T-helper 1 cell treated with Interleukin-12 subunit alpha and Interleukin-12 subunit beta and Interleukin-4 antibody, amounts not matched to agents 30 μg/mL and 1 μg/mL, for 36 hours (primary cell): Measurements from ENCODE around the gene LDOC1.
"Not testable (repeated sequence)": the region's sequence is repeated elsewhere in the genome, so short reads cannot be mapped to it uniquely, and the experiment has no call there.

Source experiments
- H3K27ac Mint-ChIP-seq: one replicate; pipeline ENCODE4 v1.8.0; 2021; ENCODE audit warnings: mild to moderate bottlenecking, mixed read lengths
- H3K27me3 Mint-ChIP-seq: one replicate; pipeline ENCODE4 v1.8.0; 2021; ENCODE audit warnings: low read depth, mixed read lengths
- H3K36me3 Mint-ChIP-seq: one replicate; pipeline ENCODE4 v1.8.0; 2021; ENCODE audit warnings: low read depth, mixed read lengths
- H3K4me1 Mint-ChIP-seq: one replicate; pipeline ENCODE4 v1.8.0; 2021; ENCODE audit warnings: low read depth, mixed read lengths
- H3K4me3 Mint-ChIP-seq: one replicate; pipeline ENCODE4 v1.8.0; 2021; ENCODE audit warnings: mild to moderate bottlenecking, moderate library complexity, mixed read lengths
- H3K9me3 Mint-ChIP-seq: one replicate; pipeline ENCODE4 v1.8.0; 2021; ENCODE audit warnings: mixed read lengths

Gene LDOC1

DNA sequence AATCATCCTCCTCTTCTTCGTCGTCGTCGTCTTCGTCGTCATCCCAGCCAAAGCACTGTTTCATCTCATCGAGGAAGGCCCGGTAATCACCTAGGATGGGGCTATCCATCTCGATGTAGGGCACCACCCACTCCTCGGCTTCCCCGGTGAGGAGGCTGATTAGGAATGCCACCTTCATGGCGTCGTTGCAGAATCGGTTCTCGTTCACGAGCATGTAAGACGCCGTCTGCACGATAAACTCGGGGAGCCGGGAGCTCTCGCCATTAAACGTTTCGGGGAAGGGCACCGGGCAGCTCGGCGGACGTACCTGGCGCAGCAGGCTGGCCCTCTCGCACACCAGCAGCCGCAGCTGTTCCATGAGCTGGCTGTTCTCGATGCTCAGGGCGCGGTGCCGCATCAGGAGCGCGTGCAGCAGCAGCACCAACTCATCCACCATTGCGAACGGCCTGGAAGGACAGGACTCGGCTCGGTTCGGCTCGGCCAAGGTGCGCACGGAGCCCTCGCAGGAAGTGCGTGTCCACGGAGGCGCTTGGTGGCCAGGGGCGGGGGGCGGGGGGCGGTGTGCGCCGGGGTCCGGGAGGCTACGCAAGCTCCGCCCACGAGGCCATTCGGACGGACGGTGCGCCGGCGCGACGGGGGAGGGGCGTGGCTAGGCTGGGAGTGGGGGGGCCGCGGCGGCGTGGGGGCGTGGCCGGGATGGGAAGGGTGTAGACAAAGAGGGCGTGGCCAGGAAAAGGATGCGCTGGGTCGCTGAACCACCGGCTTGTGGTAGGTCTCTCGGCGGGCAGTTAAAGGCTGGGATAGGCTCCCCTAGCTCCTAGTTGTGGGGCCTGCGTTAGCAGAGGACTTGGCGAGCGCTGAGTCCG is at the start of gene LDOC1:
Gene LDOC1 (minus strand): TSS at position 544 of the 866 bp plus-strand sequence. CDS start 108 bp downstream, at position 436.
- no peaks in the 10 kb centered on the region for H3K4me1 Mint-ChIP-seq
- H3K27ac Mint-ChIP-seq = peak within 1 kb of the TSS; percentile 26
- no peaks in the 10 kb centered on the region for H3K9me3 Mint-ChIP-seq
- peaks cover 4% of the 10 kb centered on the region for H3K27me3 Mint-ChIP-seq
- H3K4me3 Mint-ChIP-seq = peak within 1 kb of the TSS; percentile 76
- no peaks in the 10 kb centered on the region for H3K36me3 Mint-ChIP-seq

- Mint-ChIP-seq H3K27me3 (no peaks in the 10 kb centered on the region), H3K9me3 (peaks cover 4% of the 10 kb centered on the region), H3K4me3 (no peak overlapping the region), H3K36me3 (no peaks in the 10 kb centered on the region), H3K27ac (no peak overlapping the region), H3K4me1 (no peaks in the 10 kb centered on the region)
These were observed 44.7 kb upstream of the LDOC1 start for GRCh38 chrX:141221611-141222010.

- Mint-ChIP-seq H3K4me1 (no peaks in the 10 kb centered on the region), H3K4me3 (no peak overlapping the region)
These were observed 43.5 kb upstream of the LDOC1 start for GRCh38 chrX:141220342-141221008.

GRCh38 chrX:141214196-141214595 is 37.3 kb upstream of the LDOC1 start:
- Mint-ChIP-seq H3K27me3 (no peaks in the 10 kb centered on the region), H3K27ac (no peak overlapping the region), H3K4me1 (no peaks in the 10 kb centered on the region), H3K4me3 (no peak overlapping the region), H3K36me3 (no peaks in the 10 kb centered on the region), H3K9me3 (no peaks in the 10 kb centered on the region)

More at GRCh38 chrX:141220342-141221008, 43.5 kb upstream of the LDOC1 start:
- Mint-ChIP-seq H3K27me3 (no peaks in the 10 kb centered on the region), H3K9me3 (peaks cover 4% of the 10 kb centered on the region), H3K27ac (no peak overlapping the region), H3K36me3 (no peaks in the 10 kb centered on the region)

- Mint-ChIP-seq H3K36me3 (no peaks in the 10 kb centered on the region), H3K4me3 (no peak overlapping the region), H3K27me3 (no peaks in the 10 kb centered on the region), H3K27ac (no peak overlapping the region), H3K4me1 (no peaks in the 10 kb centered on the region), H3K9me3 (no peaks in the 10 kb centered on the region)
These were observed 25.0 kb upstream of the LDOC1 start for GRCh38 chrX:141201962-141202361.

DNA sequence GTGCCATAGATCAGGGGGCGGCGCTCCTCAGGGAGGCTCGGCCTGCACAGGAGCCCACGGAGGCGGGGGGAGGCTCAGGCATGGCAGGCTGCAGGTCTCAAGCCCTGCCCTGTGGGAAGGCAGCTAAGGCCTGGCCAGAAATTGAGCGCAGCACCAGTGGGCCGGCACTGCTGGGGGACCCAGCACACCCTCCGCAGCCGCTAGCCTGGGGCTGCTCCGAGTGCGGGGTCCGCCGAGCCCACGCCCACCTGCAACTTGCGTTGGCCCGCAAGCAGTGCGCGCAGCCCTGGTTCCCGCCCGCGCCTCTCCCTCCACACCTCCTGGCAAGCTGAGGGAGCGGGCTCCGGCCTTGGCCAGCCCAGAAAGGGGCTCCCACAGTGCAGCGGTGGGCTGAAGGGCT is 11.6 kb upstream of the LDOC1 start:
- H3K4me1 Mint-ChIP-seq = not testable (repeated sequence)

GRCh38 chrX:141185366-141185765 is 8.4 kb upstream of the LDOC1 start:
- H3K9me3 Mint-ChIP-seq = no peaks in the 10 kb centered on the region
- H3K27me3 Mint-ChIP-seq = no peaks in the 10 kb centered on the region
- no peaks in the 10 kb centered on the region for H3K36me3 Mint-ChIP-seq
- H3K4me1 Mint-ChIP-seq = no peaks in the 10 kb centered on the region
- H3K4me3 Mint-ChIP-seq = no peak overlapping the region
- no peak overlapping the region for H3K27ac Mint-ChIP-seq

More for the DNA sequence above, 11.6 kb upstream of the LDOC1 start:
- not testable (repeated sequence) for H3K9me3 Mint-ChIP-seq, H3K27me3 Mint-ChIP-seq, H3K4me3 Mint-ChIP-seq, H3K27ac Mint-ChIP-seq, H3K36me3 Mint-ChIP-seq

- no peaks in the 10 kb centered on the region for H3K27me3 Mint-ChIP-seq
- H3K9me3 Mint-ChIP-seq = no peaks in the 10 kb centered on the region
- H3K36me3 Mint-ChIP-seq = no peaks in the 10 kb centered on the region
- H3K4me1 Mint-ChIP-seq = no peaks in the 10 kb centered on the region
- no peak overlapping the region for H3K4me3 Mint-ChIP-seq
- no peak overlapping the region for H3K27ac Mint-ChIP-seq
These were observed 6.1 kb upstream of the LDOC1 start for GRCh38 chrX:141183000-141183399.

GRCh38 chrX:141180851-141181250 is 3.9 kb upstream of the LDOC1 start:
- Mint-ChIP-seq H3K4me1 (no peaks in the 10 kb centered on the region), H3K9me3 (no peaks in the 10 kb centered on the region), H3K36me3 (no peaks in the 10 kb centered on the region), H3K27me3 (peaks cover 4% of the 10 kb centered on the region), H3K4me3 (no peak overlapping the region), H3K27ac (no peak overlapping the region)

DNA sequence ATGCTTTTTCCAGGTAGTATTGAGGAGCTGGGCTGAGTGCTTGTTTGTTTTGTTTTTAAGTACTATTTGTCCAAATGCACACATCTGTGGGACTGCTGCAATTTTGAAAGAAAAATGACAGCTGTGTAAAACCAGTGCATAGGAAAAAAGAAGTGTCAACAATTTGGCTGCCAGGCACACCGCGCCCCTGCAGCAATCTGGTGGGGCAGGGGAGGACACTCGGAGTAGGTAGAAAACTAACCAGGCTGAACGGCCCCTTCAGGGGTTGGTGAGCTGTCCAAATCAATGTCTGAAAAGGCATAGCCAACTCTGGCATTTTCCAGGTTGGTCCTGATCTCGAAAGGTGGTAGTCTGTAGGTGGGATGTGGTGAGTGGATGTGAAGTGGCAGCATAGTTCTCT is 1.1 kb downstream of the LDOC1 start:
- H3K36me3 Mint-ChIP-seq = no peaks in the 10 kb centered on the region
- no peaks in the 10 kb centered on the region for H3K9me3 Mint-ChIP-seq
- H3K4me1 Mint-ChIP-seq = no peaks in the 10 kb centered on the region
- peak overlapping the region; percentile 26 for H3K27ac Mint-ChIP-seq
- peaks cover 4% of the 10 kb centered on the region for H3K27me3 Mint-ChIP-seq
- H3K4me3 Mint-ChIP-seq = peak overlapping the region; percentile 73

DNA sequence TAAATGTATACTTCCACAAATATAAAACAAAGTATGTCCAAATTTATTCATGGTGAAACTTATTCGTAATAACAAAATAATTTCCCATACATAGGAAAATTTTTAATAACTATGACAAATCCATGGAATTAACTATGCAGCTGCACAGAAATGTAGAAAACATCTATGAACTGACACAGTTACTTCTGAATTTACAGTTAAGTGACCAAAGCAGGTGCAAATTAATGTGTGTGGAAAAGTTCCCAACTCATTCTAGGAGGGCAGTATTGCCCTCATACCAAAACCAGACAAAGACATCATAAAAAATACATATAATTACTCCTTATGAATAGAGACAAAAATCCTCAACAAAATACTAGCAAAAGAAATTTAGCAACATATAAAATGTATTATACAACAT is 12.5 kb downstream of the LDOC1 start:
- H3K4me1 Mint-ChIP-seq = no peaks in the 10 kb centered on the region
- no peaks in the 10 kb centered on the region for H3K27me3 Mint-ChIP-seq
- no peak overlapping the region for H3K27ac Mint-ChIP-seq
- no peaks in the 10 kb centered on the region for H3K36me3 Mint-ChIP-seq
- H3K4me3 Mint-ChIP-seq = no peak overlapping the region
- no peaks in the 10 kb centered on the region for H3K9me3 Mint-ChIP-seq

DNA sequence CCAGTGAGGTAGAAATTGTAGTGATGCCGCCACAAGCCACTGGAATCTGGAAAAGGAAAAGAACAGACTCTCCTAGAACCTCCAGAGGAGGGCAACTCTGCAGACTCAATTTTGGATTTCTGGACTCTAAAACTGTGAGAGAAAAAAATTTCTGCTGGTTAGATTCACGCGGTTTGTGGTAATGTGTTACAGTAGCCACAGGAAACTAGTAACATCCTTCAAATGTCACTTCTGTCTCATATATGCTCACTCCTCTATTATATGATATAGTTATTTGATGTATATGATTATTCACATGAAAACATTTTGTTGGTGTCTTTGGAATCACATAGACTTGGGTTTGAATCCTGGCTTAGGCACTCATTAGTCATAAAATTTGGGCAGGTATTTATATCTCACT is 18.8 kb downstream of the LDOC1 start:
- H3K27me3 Mint-ChIP-seq = no peaks in the 10 kb centered on the region
- H3K27ac Mint-ChIP-seq = peak overlapping the region; percentile 49
- no peak overlapping the region for H3K4me3 Mint-ChIP-seq
- H3K4me1 Mint-ChIP-seq = peaks cover 5% of the 10 kb centered on the region
- peaks cover 16% of the 10 kb centered on the region for H3K9me3 Mint-ChIP-seq
- H3K36me3 Mint-ChIP-seq = no peaks in the 10 kb centered on the region

GRCh38 chrX:141155231-141155630 is 21.7 kb downstream of the LDOC1 start:
- peaks cover 22% of the 10 kb centered on the region for H3K9me3 Mint-ChIP-seq
- H3K4me1 Mint-ChIP-seq, H3K27me3 Mint-ChIP-seq, H3K36me3 Mint-ChIP-seq, H3K4me3 Mint-ChIP-seq: not testable (repeated sequence)
- peak overlapping the region; percentile 60 for H3K27ac Mint-ChIP-seq

DNA sequence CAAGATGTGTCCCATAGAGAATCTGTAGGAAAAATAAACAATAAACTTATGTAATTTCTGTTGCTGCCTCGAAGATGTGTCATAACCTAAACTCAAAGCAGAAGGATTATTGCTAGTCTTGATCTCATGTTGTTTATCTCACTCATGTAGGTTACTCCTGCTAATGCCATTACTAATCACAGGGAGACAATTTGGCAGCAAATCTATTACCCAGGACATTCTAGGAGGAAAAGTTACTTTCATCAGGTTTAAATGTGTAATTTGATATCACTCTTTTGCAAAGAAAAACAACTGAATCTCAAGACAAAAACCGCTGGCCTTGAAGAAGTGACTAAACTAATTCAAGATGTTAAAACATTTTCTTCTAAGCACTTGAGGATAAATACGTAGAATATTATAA is 34.0 kb downstream of the LDOC1 start:
- no peaks in the 10 kb centered on the region for H3K36me3 Mint-ChIP-seq
- no peaks in the 10 kb centered on the region for H3K27me3 Mint-ChIP-seq
- no peaks in the 10 kb centered on the region for H3K4me1 Mint-ChIP-seq
- no peaks in the 10 kb centered on the region for H3K9me3 Mint-ChIP-seq
- H3K27ac Mint-ChIP-seq = no peak overlapping the region
- no peak overlapping the region for H3K4me3 Mint-ChIP-seq

DNA sequence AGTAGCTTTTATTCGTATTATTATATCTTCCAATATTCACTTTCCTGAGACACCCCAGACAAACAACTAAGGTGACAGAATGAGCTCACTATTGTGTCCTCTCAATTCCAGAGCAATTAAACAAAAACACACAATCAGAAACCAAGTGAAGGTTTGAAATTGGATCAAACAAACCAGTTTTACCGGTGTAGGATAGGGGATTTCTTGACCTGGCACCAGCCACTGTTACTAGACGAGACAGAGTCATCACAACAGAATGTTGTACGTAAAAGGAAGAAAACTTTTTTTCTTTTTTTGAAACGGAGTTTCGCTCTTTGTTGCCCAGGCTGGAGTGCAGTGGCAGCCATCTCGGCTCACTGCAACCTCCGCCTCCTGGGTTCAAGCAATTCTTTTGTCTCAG is 43.7 kb downstream of the LDOC1 start:
- no peak overlapping the region for H3K27ac Mint-ChIP-seq

More for the DNA sequence above, 43.7 kb downstream of the LDOC1 start:
- H3K4me3 Mint-ChIP-seq = no peak overlapping the region
- no peaks in the 10 kb centered on the region for H3K9me3 Mint-ChIP-seq
- H3K27me3 Mint-ChIP-seq = no peaks in the 10 kb centered on the region
- no peaks in the 10 kb centered on the region for H3K36me3 Mint-ChIP-seq
- H3K4me1 Mint-ChIP-seq = no peaks in the 10 kb centered on the region
